ENCODE results near the gene CD47. TPM values are rescaled to one million over a fixed set of nuclear protein-coding genes. Genes with fewer than 3 reads are reported as not detected.

Gene CD47
- total and polyA plus RNA-seq, 8 donors, result 15.9 to 154 (median 79.9) TPM

- DNase-seq, result no peak
- H3K27ac ChIP-seq, result peak overlapping the region in 3 of 5 donors; percentile 15 to 69 (median 40)
- H3K4me1 ChIP-seq, result peaks cover 7 to 29% (median 16%) of the 10 kb centered on the region in 4 donors
- H3K4me3 ChIP-seq, result no peak overlapping the region
- no peaks in the 10 kb centered on the region for H3K27me3 ChIP-seq
- intact Hi-C loops (cut with DNase I; ENCODE audit: low total_unique reads), result no loop called here
- peaks cover 6 to 33% (median 17%) of the 10 kb centered on the region in 4 donors for H3K36me3 ChIP-seq
- no peak for TF ChIP-seq POLR2AphosphoS5 (IDR thresholded peaks at IDR 0.05)
- TF ChIP-seq EP300 (IDR thresholded peaks at IDR 0.05), result no peak
- no peak for TF ChIP-seq CTCF (IDR thresholded peaks at IDR 0.05)
- no peak for TF ChIP-seq POLR2A (IDR thresholded peaks at IDR 0.05)
- WGBS, 5 donors, result 10 to 46% (median 29%) methylated on average over 1 of the region's 1 CpG
- no peaks in the 10 kb centered on the region for H3K9me3 ChIP-seq
Measured at GRCh38 chr3:108067768-108068167, 23.1 kb downstream of the CD47 start.

GRCh38 chr3:108065096-108065495, 25.7 kb downstream of the CD47 start:
- no peak for DNase-seq
- TF ChIP-seq POLR2AphosphoS5 (IDR thresholded peaks at IDR 0.05), result no peak
- H3K27me3 ChIP-seq, result no peaks in the 10 kb centered on the region
- H3K27ac ChIP-seq, result no peak overlapping the region
- H3K4me1 ChIP-seq, result peaks cover 7 to 29% (median 16%) of the 10 kb centered on the region in 4 donors
- peaks cover 3 to 27% (median 19%) of the 10 kb centered on the region in 4 donors for H3K36me3 ChIP-seq
- intact Hi-C loops (cut with DNase I; ENCODE audit: low total_unique reads), result no loop called here
- no peak overlapping the region for H3K4me3 ChIP-seq
- H3K9me3 ChIP-seq, result no peaks in the 10 kb centered on the region

GRCh38 chr3:108064293-108064887, 26.4 kb downstream of the CD47 start:
- Histone ChIP-seq H3K27ac (no peak overlapping the region), H3K9me3 (no peaks in the 10 kb centered on the region), H3K4me1 (peaks cover 7 to 29% (median 16%) of the 10 kb centered on the region in 4 donors), H3K27me3 (no peaks in the 10 kb centered on the region), H3K36me3 (peaks cover 0 to 31% (median 25%) of the 10 kb centered on the region in 4 donors), H3K4me3 (no peak overlapping the region)
- WGBS, 5 donors, result 85 to 96% (median 94%) methylated on average over 1 of the region's 1 CpG
- DNase-seq, result no peak
- intact Hi-C loops (cut with DNase I; ENCODE audit: low total_unique reads), result no loop called here
- TF ChIP-seq POLR2A (IDR thresholded peaks at IDR 0.05) (no peak), CTCF (IDR thresholded peaks at IDR 0.05) (no peak), EP300 (IDR thresholded peaks at IDR 0.05) (no peak), POLR2AphosphoS5 (IDR thresholded peaks at IDR 0.05) (no peak)

DNA sequence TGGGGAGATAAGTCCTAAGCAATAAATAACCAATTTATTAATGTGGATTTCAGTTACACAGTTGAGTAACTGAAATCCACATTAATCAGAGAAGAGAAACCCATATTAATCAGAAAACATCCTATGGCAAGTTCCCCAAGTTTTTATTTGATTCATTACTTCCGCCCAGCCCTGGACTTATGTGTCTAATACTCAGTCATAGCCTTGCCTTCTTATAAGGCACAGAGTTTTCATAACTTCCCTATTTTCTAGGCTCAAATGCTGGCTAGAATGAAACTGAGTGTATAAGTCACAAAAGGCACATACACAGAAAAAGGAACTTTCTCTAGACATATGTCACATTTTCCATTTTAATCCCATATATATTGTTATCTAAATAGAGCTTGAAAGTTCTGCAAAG, 28.8 kb downstream of the CD47 start:
- WGBS, 5 donors, result 79 to 92% (median 80%) methylated on average over 1 of the region's 1 CpG
- DNase-seq, result peak in 1 of 2 donors; percentile 12
- Histone ChIP-seq H3K36me3 (peaks cover 0 to 47% (median 35%) of the 10 kb centered on the region in 4 donors), H3K4me3 (no peak overlapping the region), H3K4me1 (peaks cover 0 to 12% (median 2%) of the 10 kb centered on the region in 4 donors), H3K9me3 (no peaks in the 10 kb centered on the region), H3K27ac (no peak overlapping the region), H3K27me3 (no peaks in the 10 kb centered on the region)
- TF ChIP-seq POLR2AphosphoS5 (IDR thresholded peaks at IDR 0.05) (no peak), POLR2A (IDR thresholded peaks at IDR 0.05) (no peak), EP300 (IDR thresholded peaks at IDR 0.05) (no peak), CTCF (IDR thresholded peaks at IDR 0.05) (no peak)
- intact Hi-C loops (cut with DNase I; ENCODE audit: low total_unique reads), result no loop called here

DNA sequence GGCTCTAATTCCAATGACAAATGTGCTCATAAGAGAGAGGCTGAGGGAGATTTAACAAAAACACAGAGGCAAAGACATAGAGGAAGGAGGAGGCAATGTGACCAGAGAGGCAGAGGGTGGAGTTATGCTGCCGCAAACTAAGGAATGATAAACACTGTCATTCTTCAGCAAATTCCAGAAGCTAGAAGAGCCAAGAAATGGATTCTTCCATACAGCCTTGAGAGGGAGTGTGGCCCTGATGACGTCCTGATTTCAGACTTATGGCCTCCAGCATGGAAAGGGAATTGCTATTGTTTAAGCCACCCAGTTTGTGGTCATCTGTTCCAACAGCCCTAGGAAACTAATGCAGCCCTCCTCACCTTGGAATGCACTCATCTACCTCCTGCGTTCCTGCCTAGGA, 30.5 kb downstream of the CD47 start:
- H3K4me3 ChIP-seq, result no peak overlapping the region
- no peak for TF ChIP-seq CTCF (IDR thresholded peaks at IDR 0.05)
- H3K36me3 ChIP-seq, result peaks cover 0 to 53% (median 44%) of the 10 kb centered on the region in 4 donors
- intact Hi-C loops (cut with DNase I; ENCODE audit: low total_unique reads), result no loop called here
- no peak for DNase-seq
- H3K27me3 ChIP-seq, result no peaks in the 10 kb centered on the region
- H3K9me3 ChIP-seq, result no peaks in the 10 kb centered on the region
- 73 to 91% (median 79%) methylated on average over 3 of the region's 3 CpGs for WGBS, 5 donors
- H3K27ac ChIP-seq, result no peak overlapping the region
- peaks cover 0 to 11% (median 2%) of the 10 kb centered on the region in 4 donors for H3K4me1 ChIP-seq

All from stomach (tissue), 9 donors.